Stimulated activated CD8-positive, alpha-beta memory T cell treated with anti-CD3 and anti-CD28 coated beads, Interleukin-12 subunit alpha, Interleukin-12 subunit beta, amount 100 ng/mL, for 24 hours (primary cell): ENCODE results near the gene AGAP3.
"Not testable (repeated sequence)": the region's sequence is repeated elsewhere in the genome, so short reads cannot be mapped to it uniquely, and the experiment has no call there.

Experiments used
- DNase-seq: peaks from one replicate; pipeline ENCODE4 v3.0.0-alpha.2; 2020; ENCODE audit errors: extremely low read depth

AGAP3 gene

GRCh38 chr7:151085691-151086620 lies at the start of gene AGAP3:
TSS of gene AGAP3 (plus strand) at chr7:151086475. CDS start at chr7:151086742, 267 bp downstream.
- DNase-seq = no peak

GRCh38 chr7:151038951-151039849 lies 47.1 kb upstream of the AGAP3 start:
- DNase-seq = peak; percentile 55

- DNase-seq = no peak
Observed at GRCh38 chr7:151039850-151040548, 46.3 kb upstream of the AGAP3 start.

- DNase-seq = no peak
Observed at GRCh38 chr7:151040616-151041375, 45.5 kb upstream of the AGAP3 start.

GRCh38 chr7:151043449-151043848 lies 42.8 kb upstream of the AGAP3 start:
- DNase-seq = not testable (repeated sequence)

GRCh38 chr7:151043959-151044358 lies 42.3 kb upstream of the AGAP3 start:
- no peak for DNase-seq

GRCh38 chr7:151045262-151045661 lies 41.0 kb upstream of the AGAP3 start:
- DNase-seq = no peak

GRCh38 chr7:151045967-151046366 lies 40.3 kb upstream of the AGAP3 start:
- DNase-seq = no peak

- DNase-seq = no peak
Observed at GRCh38 chr7:151046603-151047573, 39.4 kb upstream of the AGAP3 start.

- no peak for DNase-seq
Observed at GRCh38 chr7:151047976-151048815, 38.1 kb upstream of the AGAP3 start, which contains the start of gene ASIC3. TSS of gene ASIC3 (plus strand) at chr7:151048531. CDS start at chr7:151048886, 355 bp downstream.

- DNase-seq = no peak
Observed at GRCh38 chr7:151048911-151049463, 37.3 kb upstream of the AGAP3 start.

- DNase-seq = peak; percentile 20
Observed at GRCh38 chr7:151051108-151051507, 35.2 kb upstream of the AGAP3 start.

- no peak for DNase-seq
Observed at GRCh38 chr7:151053096-151053495, 33.2 kb upstream of the AGAP3 start.

- no peak for DNase-seq
Observed at GRCh38 chr7:151053751-151054150, 32.5 kb upstream of the AGAP3 start.

GRCh38 chr7:151056283-151056665 lies 30.0 kb upstream of the AGAP3 start:
- no peak for DNase-seq

- no peak for DNase-seq
Observed at GRCh38 chr7:151056666-151057505, 29.4 kb upstream of the AGAP3 start.

- DNase-seq = no peak
Observed at GRCh38 chr7:151057506-151057988, 28.7 kb upstream of the AGAP3 start, which contains the start of gene CDK5. TSS of gene CDK5 (minus strand) at chr7:151057897. CDS start at chr7:151057848, 49 bp downstream.
